Measurements from ENCODE around the gene FGF12. TPM values are rescaled to one million over a fixed set of nuclear protein-coding genes. Genes with fewer than 3 reads are reported as not detected.

Gene FGF12
- polyA plus RNA-seq, 1 of the 3 experiments (the other 2 are of a cell fraction) = 0.30 TPM

DNA sequence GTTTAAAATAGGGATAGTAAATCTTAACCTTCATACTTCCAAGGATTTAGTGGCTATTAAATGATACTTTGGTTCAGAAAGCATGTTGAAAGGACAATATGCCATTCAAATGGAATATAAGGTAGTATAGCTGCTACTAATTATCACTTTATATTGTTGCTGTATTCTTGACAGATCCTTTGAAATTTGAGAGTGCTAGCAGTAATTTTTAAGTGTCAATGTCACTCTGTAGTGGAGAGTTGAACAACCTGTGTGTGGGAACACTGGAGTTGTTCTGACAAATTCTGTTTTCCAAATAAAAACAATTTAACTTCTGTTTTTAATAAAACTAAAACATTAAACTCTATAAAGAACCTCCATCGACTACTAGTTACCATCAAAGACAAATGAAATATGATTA, 565.7 kb downstream of the FGF12 start:
- H3K4me3 ChIP-seq (ENCODE audit: low read depth in 2 of 2, low read length in 1 of 2) = no peak overlapping the region
- no peak for DNase-seq
- H3K4me1 ChIP-seq (ENCODE audit: control insufficient read depth in 1 of 2, insufficient read depth in 2 of 2, low read depth in 1 of 2, low read length in 1 of 2) = no peaks in the 10 kb centered on the region
- ChIA-PET POLR2A (no interaction called here), CTCF (no interaction called here)
- H2AFZ ChIP-seq (ENCODE audit: low read depth) = no peak overlapping the region
- no peaks in the 10 kb centered on the region for H3K27me3 ChIP-seq (ENCODE audit: insufficient read depth)
- TF ChIP-seq EZH2phosphoT487 (IDR thresholded peaks at IDR 0.05; ENCODE audit: borderline replicate concordance, low read depth) = no peak
- TF ChIP-seq EP300 (IDR thresholded peaks at IDR 0.05; ENCODE audit: borderline replicate concordance in 1 of 2, low read depth in 1 of 2, low read length in 1 of 2) = no peak
- TF ChIP-seq POLR2AphosphoS5 (IDR thresholded peaks at IDR 0.05; ENCODE audit: low read depth, low read length) = no peak
- no peak for TF ChIP-seq SIN3A (IDR thresholded peaks at IDR 0.05; ENCODE audit: borderline replicate concordance, low read depth, low read length)
- TF ChIP-seq, protein P1, sequence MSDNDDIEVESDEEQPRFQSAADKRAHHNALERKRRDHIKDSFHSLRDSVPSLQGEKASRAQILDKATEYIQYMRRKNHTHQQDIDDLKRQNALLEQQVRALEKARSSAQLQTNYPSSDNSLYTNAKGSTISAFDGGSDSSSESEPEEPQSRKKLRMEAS (IDR thresholded peaks at IDR 0.05; ENCODE audit: low read depth) = no peak
- TF ChIP-seq YY1 (IDR thresholded peaks at IDR 0.05; ENCODE audit: low read depth) = no peak
- TF ChIP-seq, protein P2, sequence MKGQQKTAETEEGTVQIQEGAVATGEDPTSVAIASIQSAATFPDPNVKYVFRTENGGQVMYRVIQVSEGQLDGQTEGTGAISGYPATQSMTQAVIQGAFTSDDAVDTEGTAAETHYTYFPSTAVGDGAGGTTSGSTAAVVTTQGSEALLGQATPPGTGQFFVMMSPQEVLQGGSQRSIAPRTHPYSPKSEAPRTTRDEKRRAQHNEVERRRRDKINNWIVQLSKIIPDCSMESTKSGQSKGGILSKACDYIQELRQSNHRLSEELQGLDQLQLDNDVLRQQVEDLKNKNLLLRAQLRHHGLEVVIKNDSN (IDR thresholded peaks at IDR 0.05; ENCODE audit: borderline replicate concordance, low read depth) = no peak
- no peak for TF ChIP-seq RCOR1 (IDR thresholded peaks at IDR 0.05; ENCODE audit: low read length)
- no peak for TF ChIP-seq SMC3 (IDR thresholded peaks at IDR 0.05; ENCODE audit: low read depth, low read length)
- TF ChIP-seq, protein P3, sequence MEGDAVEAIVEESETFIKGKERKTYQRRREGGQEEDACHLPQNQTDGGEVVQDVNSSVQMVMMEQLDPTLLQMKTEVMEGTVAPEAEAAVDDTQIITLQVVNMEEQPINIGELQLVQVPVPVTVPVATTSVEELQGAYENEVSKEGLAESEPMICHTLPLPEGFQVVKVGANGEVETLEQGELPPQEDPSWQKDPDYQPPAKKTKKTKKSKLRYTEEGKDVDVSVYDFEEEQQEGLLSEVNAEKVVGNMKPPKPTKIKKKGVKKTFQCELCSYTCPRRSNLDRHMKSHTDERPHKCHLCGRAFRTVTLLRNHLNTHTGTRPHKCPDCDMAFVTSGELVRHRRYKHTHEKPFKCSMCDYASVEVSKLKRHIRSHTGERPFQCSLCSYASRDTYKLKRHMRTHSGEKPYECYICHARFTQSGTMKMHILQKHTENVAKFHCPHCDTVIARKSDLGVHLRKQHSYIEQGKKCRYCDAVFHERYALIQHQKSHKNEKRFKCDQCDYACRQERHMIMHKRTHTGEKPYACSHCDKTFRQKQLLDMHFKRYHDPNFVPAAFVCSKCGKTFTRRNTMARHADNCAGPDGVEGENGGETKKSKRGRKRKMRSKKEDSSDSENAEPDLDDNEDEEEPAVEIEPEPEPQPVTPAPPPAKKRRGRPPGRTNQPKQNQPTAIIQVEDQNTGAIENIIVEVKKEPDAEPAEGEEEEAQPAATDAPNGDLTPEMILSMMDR (IDR thresholded peaks at IDR 0.05) = no peak
- no peak for TF ChIP-seq FOXJ3 (CRISPR knock-in tag; IDR thresholded peaks at IDR 0.05)
- no peak for TF ChIP-seq TCF12 (IDR thresholded peaks at IDR 0.05)
- TF ChIP-seq NFIC (IDR thresholded peaks at IDR 0.05; ENCODE audit: borderline replicate concordance) = no peak
- no peak for TF ChIP-seq JUND (IDR thresholded peaks at IDR 0.05)
- H3K27ac ChIP-seq (ENCODE audit: low read depth in 2 of 2, low read length in 1 of 2) = no peak overlapping the region
- no peaks in the 10 kb centered on the region for H3K36me3 ChIP-seq (replicated peaks in 1 of 2; ENCODE audit: control insufficient read depth in 1 of 2, insufficient read depth in 2 of 2, low read length in 1 of 2)
- 0% methylated on average over 1 of the region's 1 CpG for WGBS (ENCODE audit: low lambda C conversion rate)
- H3F3A ChIP-seq (replicated peaks; ENCODE audit: insufficient read depth) = no peaks in the 10 kb centered on the region
- H3K79me2 ChIP-seq (ENCODE audit: insufficient read depth) = no peaks in the 10 kb centered on the region
- no peak overlapping the region for H3K9ac ChIP-seq
- no peaks in the 10 kb centered on the region for H3K9me2 ChIP-seq
- no peak overlapping the region for H3K4me2 ChIP-seq
- H4K20me1 ChIP-seq (ENCODE audit: insufficient read depth) = no peaks in the 10 kb centered on the region
- H3K9me3 ChIP-seq = no peaks in the 10 kb centered on the region

DNA sequence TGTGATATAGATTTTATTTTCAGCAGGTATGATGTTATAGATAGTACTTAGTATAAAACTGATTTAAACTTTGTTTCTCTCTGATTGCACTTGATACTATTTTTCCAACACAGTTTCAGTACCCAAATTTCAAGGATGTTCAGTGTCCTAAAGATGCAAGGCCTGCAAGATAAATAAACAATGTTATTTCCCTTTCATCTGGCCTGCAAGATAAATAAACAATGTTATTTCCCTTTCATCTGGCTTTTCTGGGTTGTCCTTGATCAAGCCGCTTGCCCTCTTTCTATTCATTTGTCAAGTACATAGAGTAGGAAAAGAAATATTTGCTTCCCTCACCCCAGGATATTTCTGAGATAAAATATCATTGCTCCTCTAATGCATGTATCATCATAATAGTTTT, 571.0 kb downstream of the FGF12 start:
- H3K9me2 ChIP-seq = no peaks in the 10 kb centered on the region
- TF ChIP-seq POLR2AphosphoS5 (IDR thresholded peaks at IDR 0.05; ENCODE audit: low read depth, low read length) (no peak), FOSL2 (IDR thresholded peaks at IDR 0.05; ENCODE audit: borderline replicate concordance, low read depth) (no peak), NRF1 (IDR thresholded peaks at IDR 0.05; ENCODE audit: low read depth, low read length) (no peak), TAF1 (IDR thresholded peaks at IDR 0.05; ENCODE audit: borderline replicate concordance, low read depth, low read length) (no peak), EP300 (IDR thresholded peaks at IDR 0.05; ENCODE audit: borderline replicate concordance in 1 of 2, low read depth in 1 of 2, low read length in 1 of 2) (no peak), YY1 (IDR thresholded peaks at IDR 0.05; ENCODE audit: low read depth) (no peak)
- TF ChIP-seq, protein P2 (IDR thresholded peaks at IDR 0.05; ENCODE audit: borderline replicate concordance, low read depth) = no peak
- TF ChIP-seq, protein P4, sequence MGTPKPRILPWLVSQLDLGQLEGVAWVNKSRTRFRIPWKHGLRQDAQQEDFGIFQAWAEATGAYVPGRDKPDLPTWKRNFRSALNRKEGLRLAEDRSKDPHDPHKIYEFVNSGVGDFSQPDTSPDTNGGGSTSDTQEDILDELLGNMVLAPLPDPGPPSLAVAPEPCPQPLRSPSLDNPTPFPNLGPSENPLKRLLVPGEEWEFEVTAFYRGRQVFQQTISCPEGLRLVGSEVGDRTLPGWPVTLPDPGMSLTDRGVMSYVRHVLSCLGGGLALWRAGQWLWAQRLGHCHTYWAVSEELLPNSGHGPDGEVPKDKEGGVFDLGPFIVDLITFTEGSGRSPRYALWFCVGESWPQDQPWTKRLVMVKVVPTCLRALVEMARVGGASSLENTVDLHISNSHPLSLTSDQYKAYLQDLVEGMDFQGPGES (IDR thresholded peaks at IDR 0.05; ENCODE audit: low read depth, low read length) = no peak
- no peak overlapping the region for H3K4me3 ChIP-seq (ENCODE audit: low read depth in 2 of 2, low read length in 1 of 2)
- no peak overlapping the region for H2AFZ ChIP-seq (ENCODE audit: low read depth)
- H3K27ac ChIP-seq (ENCODE audit: low read depth in 2 of 2, low read length in 1 of 2) = no peak overlapping the region
- H3F3A ChIP-seq (replicated peaks; ENCODE audit: insufficient read depth) = no peaks in the 10 kb centered on the region
- ChIA-PET CTCF (no interaction called here), POLR2A (no interaction called here)
- no peaks in the 10 kb centered on the region for H3K79me2 ChIP-seq (ENCODE audit: insufficient read depth)
- no peaks in the 10 kb centered on the region for H3K4me1 ChIP-seq (ENCODE audit: control insufficient read depth in 1 of 2, insufficient read depth in 2 of 2, low read depth in 1 of 2, low read length in 1 of 2)
- H3K9me3 ChIP-seq = no peaks in the 10 kb centered on the region
- H4K20me1 ChIP-seq (ENCODE audit: insufficient read depth) = no peaks in the 10 kb centered on the region
- DNase-seq = no peak
- no peaks in the 10 kb centered on the region for H3K36me3 ChIP-seq (replicated peaks in 1 of 2; ENCODE audit: control insufficient read depth in 1 of 2, insufficient read depth in 2 of 2, low read length in 1 of 2)
- WGBS (ENCODE audit: low lambda C conversion rate) = 0% methylated on average over 1 of the region's 1 CpG
- no peak overlapping the region for H3K9ac ChIP-seq
- no peak overlapping the region for H3K4me2 ChIP-seq
- H3K27me3 ChIP-seq (ENCODE audit: insufficient read depth) = no peaks in the 10 kb centered on the region
